Activated CD8-positive, alpha-beta T cell treated with anti-CD3 and anti-CD28 coated beads for 36 hours (primary cell): ENCODE measurements around the gene SGMS1. TPM values are rescaled to one million over a fixed set of nuclear protein-coding genes. Genes with fewer than 3 reads are reported as not detected.
A peak's percentile ranks its signal among the peaks of the same experiment; 100 is the strongest.

Experiments used
- ATAC-seq: fragments of 200-7000 bp; cut with Tn5 transposase; one replicate; pipeline ENCODE4 v1.10.0; 2021; ENCODE audit warnings: mild to moderate bottlenecking, moderate library complexity
- CTCF ChIA-PET: fragments of 350-600 bp; sonication (Branson Sonifier 250); formaldehyde crosslinking; loops from one replicate; lab custom pipeline; 2021; ENCODE audit warnings: antibody characterized with exemption; lab: Charles Lee
- POLR2A ChIA-PET: fragments of 350-600 bp; sonication (Branson Sonifier 250); formaldehyde crosslinking; loops from one replicate; lab custom pipeline; 2021; ENCODE audit warnings: antibody characterized with exemption; lab: Charles Lee
- DNase-seq: peaks from one replicate; pipeline ENCODE4 v3.0.0-alpha.2; 2020
- H3K27ac Mint-ChIP-seq: one replicate; pipeline ENCODE4 v1.8.0; 2021; ENCODE audit warnings: mild to moderate bottlenecking, mixed read lengths
- H3K27me3 Mint-ChIP-seq: one replicate; pipeline ENCODE4 v1.8.0; 2021; ENCODE audit warnings: mixed read lengths
- H3K36me3 Mint-ChIP-seq: one replicate; pipeline ENCODE4 v1.8.0; 2021; ENCODE audit warnings: low read depth, mixed read lengths
- H3K4me1 Mint-ChIP-seq: one replicate; pipeline ENCODE4 v1.8.0; 2021; ENCODE audit warnings: low read depth, mixed read lengths
- H3K4me3 Mint-ChIP-seq: one replicate; pipeline ENCODE4 v1.8.0; 2021; ENCODE audit warnings: mild to moderate bottlenecking, moderate library complexity, mixed read lengths
- H3K9me3 Mint-ChIP-seq: one replicate; pipeline ENCODE4 v1.8.0; 2021; ENCODE audit warnings: mixed read lengths
- intact Hi-C: fragments of 100-400 bp; cut with micrococcal nuclease; formaldehyde crosslinking; loops from one replicate; pipeline ENCODE4 v1.10.0; 2022
- total RNA-seq, 2 experiments: library from RNA; stranded (reverse); gene quantifications; one replicate each; pipeline ENCODE4 v1.2.3, GENCODE V29; 2021
- TF ChIP-seq, protein P1 (sequence below): fragments of 200-600 bp; IDR thresholded peaks from one replicate; pipeline ENCODE4 v1.8.0; 2022; ENCODE audit warnings: antibody characterized with exemption, mild to moderate bottlenecking

The SGMS1 gene
- total RNA-seq, 2 experiments from 2014 or later = 9.0 to 10.6 TPM

DNA sequence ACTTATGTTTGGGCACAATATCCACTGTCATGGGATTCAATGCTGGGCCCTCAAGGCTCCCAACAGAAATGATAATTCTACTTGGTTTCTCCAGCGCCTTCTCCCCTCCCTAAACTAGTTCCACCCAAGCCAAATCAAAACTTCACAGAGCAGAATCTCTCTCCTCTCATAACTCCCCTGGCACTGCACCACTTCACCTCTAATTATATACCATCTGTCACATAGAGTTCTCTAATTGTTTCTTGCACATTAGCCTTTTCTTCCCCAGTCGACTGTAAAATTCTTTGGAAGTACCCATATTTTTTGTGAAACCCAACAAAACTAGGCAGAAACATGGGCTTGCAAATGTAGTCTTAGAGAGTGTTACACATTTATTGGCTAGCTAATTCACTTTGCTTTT lies 8.1 kb downstream of the SGMS1 start:
- POLR2A ChIA-PET = no interaction called here
- CTCF ChIA-PET = no interaction called here
- Mint-ChIP-seq H3K27me3 (no peaks in the 10 kb centered on the region), H3K4me1 (peaks cover 53% of the 10 kb centered on the region), H3K36me3 (no peaks in the 10 kb centered on the region), H3K27ac (no peak overlapping the region), H3K4me3 (no peak overlapping the region), H3K9me3 (no peaks in the 10 kb centered on the region)
- TF ChIP-seq, protein P1, sequence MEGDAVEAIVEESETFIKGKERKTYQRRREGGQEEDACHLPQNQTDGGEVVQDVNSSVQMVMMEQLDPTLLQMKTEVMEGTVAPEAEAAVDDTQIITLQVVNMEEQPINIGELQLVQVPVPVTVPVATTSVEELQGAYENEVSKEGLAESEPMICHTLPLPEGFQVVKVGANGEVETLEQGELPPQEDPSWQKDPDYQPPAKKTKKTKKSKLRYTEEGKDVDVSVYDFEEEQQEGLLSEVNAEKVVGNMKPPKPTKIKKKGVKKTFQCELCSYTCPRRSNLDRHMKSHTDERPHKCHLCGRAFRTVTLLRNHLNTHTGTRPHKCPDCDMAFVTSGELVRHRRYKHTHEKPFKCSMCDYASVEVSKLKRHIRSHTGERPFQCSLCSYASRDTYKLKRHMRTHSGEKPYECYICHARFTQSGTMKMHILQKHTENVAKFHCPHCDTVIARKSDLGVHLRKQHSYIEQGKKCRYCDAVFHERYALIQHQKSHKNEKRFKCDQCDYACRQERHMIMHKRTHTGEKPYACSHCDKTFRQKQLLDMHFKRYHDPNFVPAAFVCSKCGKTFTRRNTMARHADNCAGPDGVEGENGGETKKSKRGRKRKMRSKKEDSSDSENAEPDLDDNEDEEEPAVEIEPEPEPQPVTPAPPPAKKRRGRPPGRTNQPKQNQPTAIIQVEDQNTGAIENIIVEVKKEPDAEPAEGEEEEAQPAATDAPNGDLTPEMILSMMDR = no peak
- intact Hi-C loops = no loop called here
- ATAC-seq = no peak
- no peak for DNase-seq

DNA sequence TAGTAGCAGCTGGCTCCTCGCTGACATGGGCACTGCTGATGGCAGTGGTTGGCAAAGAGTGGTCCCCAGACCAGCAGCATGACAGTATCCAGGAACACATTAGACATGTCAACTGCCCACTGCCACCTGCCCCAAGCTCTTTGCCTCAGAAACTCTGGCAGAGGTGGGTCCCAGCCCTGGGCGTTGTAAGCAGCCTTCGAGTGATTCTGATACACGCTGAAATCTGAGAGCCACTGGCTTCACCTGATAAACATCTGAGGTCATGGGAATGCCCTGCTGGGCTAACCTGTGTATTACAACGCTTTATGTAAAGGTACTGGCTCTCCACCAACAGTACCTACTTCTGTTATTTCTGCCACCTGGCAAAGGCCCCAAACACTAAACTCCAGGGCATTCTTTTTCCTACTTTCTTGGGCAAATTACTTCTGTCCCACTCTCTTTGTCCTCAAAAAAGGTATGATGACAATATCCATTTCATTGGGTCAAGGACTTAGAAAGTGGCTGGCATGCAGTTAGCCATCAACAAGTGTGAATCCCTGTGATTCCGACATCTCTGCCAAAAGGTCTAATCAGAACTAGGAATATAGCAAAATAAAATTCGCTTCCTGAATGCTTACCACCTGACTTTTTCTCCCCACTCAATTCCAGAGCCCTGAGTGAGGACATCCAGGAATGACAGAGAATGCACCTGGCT lies 9.2 kb downstream of the SGMS1 start:
- CTCF ChIA-PET = interaction anchor here (1.0 to 1.7 kb wide), 6 partner anchors 10 to 61 kb away, joined by 3 to 4 read pairs (median 3); no protein-coding TSS in a partner anchor

DNA sequence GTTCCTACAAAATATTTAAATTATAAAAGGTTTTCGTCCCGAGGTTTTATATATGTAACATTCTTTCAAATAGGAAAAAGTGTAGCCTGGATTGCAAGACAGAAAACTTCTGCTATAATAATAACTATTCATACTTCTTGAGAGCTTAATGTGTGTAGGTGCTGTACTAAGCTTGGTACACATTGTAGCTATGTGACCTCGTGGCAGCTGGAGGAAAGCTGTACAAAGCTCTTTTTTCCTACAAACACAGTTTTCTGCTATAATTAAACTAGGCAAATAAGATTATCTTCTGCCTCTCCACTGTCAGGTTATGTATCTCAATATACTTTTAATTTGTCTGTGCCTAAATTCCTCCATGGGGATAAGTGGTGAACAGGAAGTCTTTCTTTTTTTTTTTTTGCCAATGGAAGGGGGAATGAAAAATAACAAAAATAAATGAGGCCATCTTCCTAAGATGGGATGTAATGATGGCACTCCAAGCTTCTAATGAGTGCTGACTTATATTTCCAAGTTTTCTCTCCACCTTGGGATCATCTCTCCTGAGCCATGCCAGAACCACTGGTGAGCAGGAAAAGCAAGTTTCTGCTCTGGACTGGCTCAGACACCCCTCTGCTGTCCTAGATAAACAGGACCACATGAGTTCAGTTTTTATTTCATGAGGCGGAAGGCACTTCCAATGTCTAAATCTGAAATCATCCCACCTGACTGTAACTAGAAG lies 9.9 kb downstream of the SGMS1 start:
- no peaks in the 10 kb centered on the region for H3K27me3 Mint-ChIP-seq
- no peaks in the 10 kb centered on the region for H3K9me3 Mint-ChIP-seq
- TF ChIP-seq, protein P1 = no peak
- H3K4me1 Mint-ChIP-seq = peaks cover 39% of the 10 kb centered on the region
- H3K27ac Mint-ChIP-seq = no peak overlapping the region
- no peak overlapping the region for H3K4me3 Mint-ChIP-seq
- ATAC-seq (no peak), DNase-seq (no peak)
- intact Hi-C loops = no loop called here
- POLR2A ChIA-PET = interaction anchor here (0.8 to 2.1 kb wide), 3 partner anchors 8 to 61 kb away, joined by 3 to 7 read pairs (median 6); no protein-coding TSS in a partner anchor
- H3K36me3 Mint-ChIP-seq = no peaks in the 10 kb centered on the region
- CTCF ChIA-PET = interaction anchor here (1.0 to 2.6 kb wide), 7 partner anchors 8 to 61 kb away, joined by 3 to 11 read pairs (median 3); no protein-coding TSS in a partner anchor

More for the DNA sequence above, 9.2 kb downstream of the SGMS1 start:
- POLR2A ChIA-PET = interaction anchor here (0.8 to 1.4 kb wide), 2 partner anchors 22 to 62 kb away, joined by 3 to 6 read pairs; no protein-coding TSS in a partner anchor
- Mint-ChIP-seq H3K36me3 (no peaks in the 10 kb centered on the region), H3K4me3 (no peak overlapping the region), H3K27me3 (no peaks in the 10 kb centered on the region), H3K9me3 (no peaks in the 10 kb centered on the region), H3K27ac (no peak overlapping the region), H3K4me1 (peaks cover 45% of the 10 kb centered on the region)
- DNase-seq = peak; percentile 44
- intact Hi-C loops = no loop called here
- peak; percentile 82 for ATAC-seq
- TF ChIP-seq, protein P1 = peak; percentile 51

DNA sequence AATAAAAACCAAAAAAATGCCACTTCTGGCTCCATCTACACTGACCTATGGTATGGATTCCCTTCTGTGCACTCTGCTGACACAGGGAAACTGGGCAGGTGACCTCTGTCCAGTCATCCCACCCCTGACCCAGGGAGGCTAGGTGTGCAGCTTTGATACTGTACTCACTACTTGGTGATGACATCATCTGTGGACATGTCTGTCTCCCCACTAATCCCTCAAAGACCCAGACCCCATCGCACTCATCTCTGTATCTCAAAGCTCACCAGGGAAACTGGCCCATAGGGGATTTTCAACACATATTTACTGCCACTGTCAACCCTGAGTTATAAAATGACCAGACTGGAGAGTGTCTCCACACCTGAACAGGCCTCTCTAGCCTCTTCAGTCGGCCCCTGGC lies 10.6 kb downstream of the SGMS1 start:
- no peak overlapping the region for H3K27ac Mint-ChIP-seq
- DNase-seq (no peak), ATAC-seq (peak; percentile 47)
- ChIA-PET CTCF (interaction anchor here (1.1 to 2.6 kb wide), 5 partner anchors 8 to 56 kb away, joined by 3 to 11 read pairs (median 4); no protein-coding TSS in a partner anchor), POLR2A (interaction anchor here (2.1 kb wide), 1 partner anchor 9 kb away, joined by 7 read pairs; no protein-coding TSS in a partner anchor)
- TF ChIP-seq, protein P1 = no peak
- H3K36me3 Mint-ChIP-seq = no peaks in the 10 kb centered on the region
- intact Hi-C loops = no loop called here
- H3K4me3 Mint-ChIP-seq = no peak overlapping the region
- H3K27me3 Mint-ChIP-seq = no peaks in the 10 kb centered on the region
- H3K4me1 Mint-ChIP-seq = peaks cover 32% of the 10 kb centered on the region
- H3K9me3 Mint-ChIP-seq = no peaks in the 10 kb centered on the region
